Measurements from ENCODE around the gene USP25.

DNA sequence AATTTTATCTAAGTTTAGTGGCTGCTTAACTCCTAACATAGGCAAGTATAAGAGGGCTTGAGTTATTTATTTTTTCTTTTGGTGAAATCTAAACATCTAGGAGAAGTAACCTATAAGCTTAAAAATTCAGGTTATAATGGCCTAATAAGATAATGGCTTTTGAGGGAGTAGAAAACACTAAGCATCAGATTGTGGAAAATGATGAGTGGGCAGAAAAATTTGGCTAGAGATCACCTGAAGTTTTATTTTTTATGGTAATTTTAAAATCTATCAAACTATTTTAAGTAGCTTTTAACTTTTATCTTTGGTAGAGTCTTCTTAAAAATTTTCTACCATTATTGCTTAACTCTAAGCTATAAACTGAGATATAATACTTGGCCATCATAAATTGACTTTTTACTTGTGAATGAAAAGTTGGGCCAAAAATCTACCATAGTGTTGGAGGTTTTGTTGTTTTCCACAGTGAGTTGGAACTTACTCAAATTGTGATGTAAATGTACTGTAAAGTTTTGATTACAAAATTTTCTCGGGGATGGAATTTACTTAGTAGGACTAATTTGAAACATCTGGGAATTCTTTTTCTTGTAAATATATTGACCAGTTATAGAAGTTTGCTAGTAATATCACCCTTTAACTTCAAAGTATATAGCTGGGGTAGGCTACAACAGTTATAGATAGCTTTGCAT, 63.9 kb downstream of the USP25 start:
- no peak for TF ChIP-seq POLR2AphosphoS5 (IDR thresholded peaks at IDR 0.05; ENCODE audit: low read depth, low read length)
- TF ChIP-seq, protein P1, sequence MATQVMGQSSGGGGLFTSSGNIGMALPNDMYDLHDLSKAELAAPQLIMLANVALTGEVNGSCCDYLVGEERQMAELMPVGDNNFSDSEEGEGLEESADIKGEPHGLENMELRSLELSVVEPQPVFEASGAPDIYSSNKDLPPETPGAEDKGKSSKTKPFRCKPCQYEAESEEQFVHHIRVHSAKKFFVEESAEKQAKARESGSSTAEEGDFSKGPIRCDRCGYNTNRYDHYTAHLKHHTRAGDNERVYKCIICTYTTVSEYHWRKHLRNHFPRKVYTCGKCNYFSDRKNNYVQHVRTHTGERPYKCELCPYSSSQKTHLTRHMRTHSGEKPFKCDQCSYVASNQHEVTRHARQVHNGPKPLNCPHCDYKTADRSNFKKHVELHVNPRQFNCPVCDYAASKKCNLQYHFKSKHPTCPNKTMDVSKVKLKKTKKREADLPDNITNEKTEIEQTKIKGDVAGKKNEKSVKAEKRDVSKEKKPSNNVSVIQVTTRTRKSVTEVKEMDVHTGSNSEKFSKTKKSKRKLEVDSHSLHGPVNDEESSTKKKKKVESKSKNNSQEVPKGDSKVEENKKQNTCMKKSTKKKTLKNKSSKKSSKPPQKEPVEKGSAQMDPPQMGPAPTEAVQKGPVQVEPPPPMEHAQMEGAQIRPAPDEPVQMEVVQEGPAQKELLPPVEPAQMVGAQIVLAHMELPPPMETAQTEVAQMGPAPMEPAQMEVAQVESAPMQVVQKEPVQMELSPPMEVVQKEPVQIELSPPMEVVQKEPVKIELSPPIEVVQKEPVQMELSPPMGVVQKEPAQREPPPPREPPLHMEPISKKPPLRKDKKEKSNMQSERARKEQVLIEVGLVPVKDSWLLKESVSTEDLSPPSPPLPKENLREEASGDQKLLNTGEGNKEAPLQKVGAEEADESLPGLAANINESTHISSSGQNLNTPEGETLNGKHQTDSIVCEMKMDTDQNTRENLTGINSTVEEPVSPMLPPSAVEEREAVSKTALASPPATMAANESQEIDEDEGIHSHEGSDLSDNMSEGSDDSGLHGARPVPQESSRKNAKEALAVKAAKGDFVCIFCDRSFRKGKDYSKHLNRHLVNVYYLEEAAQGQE (IDR thresholded peaks at IDR 0.05; ENCODE audit: insufficient read depth in 1 of 2, low read depth in 2 of 2, low read length in 1 of 2) = no peak
- TF ChIP-seq, protein P2, sequence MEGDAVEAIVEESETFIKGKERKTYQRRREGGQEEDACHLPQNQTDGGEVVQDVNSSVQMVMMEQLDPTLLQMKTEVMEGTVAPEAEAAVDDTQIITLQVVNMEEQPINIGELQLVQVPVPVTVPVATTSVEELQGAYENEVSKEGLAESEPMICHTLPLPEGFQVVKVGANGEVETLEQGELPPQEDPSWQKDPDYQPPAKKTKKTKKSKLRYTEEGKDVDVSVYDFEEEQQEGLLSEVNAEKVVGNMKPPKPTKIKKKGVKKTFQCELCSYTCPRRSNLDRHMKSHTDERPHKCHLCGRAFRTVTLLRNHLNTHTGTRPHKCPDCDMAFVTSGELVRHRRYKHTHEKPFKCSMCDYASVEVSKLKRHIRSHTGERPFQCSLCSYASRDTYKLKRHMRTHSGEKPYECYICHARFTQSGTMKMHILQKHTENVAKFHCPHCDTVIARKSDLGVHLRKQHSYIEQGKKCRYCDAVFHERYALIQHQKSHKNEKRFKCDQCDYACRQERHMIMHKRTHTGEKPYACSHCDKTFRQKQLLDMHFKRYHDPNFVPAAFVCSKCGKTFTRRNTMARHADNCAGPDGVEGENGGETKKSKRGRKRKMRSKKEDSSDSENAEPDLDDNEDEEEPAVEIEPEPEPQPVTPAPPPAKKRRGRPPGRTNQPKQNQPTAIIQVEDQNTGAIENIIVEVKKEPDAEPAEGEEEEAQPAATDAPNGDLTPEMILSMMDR (IDR thresholded peaks at IDR 0.05) = no peak

Data from Panc1 (cell line).